ENCODE measurements around the gene BBOF1.

The BBOF1 gene

DNA sequence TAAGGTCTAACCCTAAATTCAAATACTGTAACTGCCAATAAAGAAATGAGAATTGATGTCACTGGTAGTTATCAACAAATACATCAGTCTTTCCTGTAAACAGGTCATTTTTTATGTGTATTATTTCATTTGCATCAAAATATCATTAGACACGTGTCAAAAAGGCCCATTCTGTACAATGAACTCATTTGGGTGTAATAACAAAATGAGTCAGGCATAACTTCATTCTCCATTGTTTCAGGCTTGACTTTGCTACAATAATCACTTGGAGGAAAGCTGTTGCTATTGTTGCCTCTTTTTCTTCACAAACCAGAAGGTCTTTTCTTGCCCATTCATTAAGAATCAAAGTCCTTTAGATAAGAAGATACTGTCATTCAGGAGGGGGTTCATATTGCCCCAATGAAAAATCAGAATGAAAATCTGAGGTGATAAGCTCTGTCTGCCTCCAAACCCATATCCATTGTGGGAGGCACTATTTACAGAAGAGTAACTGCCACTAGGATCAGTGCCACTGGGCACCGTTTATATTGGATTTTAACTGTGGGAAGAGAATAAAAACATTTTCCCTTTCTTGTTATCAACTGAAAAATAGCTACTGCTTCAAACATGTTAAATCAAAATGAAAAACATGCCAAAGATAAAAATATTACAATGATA is 10.2 kb upstream of the BBOF1 start:
- Mint-ChIP-seq H3K36me3 (peaks cover 16% of the 10 kb centered on the region), H3K27ac (peak overlapping the region; percentile 3)
- no peak for DNase-seq (ENCODE audit: low spot score in 2 of 2)

DNA sequence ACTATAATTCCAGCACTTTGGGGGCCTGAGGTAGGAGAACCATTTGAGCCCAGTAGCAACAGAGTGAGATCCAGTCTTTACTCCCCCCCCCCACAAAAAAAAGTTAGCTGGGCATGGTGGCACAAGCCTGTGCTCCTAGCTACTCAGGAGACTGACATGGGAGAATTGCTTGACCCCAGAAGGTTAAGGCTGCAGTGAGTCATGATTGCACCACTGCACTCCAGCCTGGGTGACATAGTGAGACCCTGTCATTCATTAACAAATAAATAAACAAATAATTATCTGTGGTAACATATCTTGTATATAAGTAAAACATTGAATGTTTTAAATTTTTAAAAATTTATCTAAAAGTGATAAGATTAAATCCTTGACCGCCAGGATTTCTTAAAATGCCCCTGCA is 4.8 kb upstream of the BBOF1 start:
- Mint-ChIP-seq H3K9me3 (no peaks in the 10 kb centered on the region), H3K4me3 (no peak overlapping the region), H3K27ac (no peak overlapping the region), H3K4me1 (peaks cover 9% of the 10 kb centered on the region), H3K27me3 (no peaks in the 10 kb centered on the region), H3K36me3 (peaks cover 11% of the 10 kb centered on the region)
- ATAC-seq (ENCODE audit: low read depth) (no peak), DNase-seq (ENCODE audit: low spot score in 2 of 2) (no peak)

More for the DNA sequence above, 10.2 kb upstream of the BBOF1 start:
- H3K27me3 Mint-ChIP-seq = no peaks in the 10 kb centered on the region
- no peak overlapping the region for H3K4me3 Mint-ChIP-seq
- ATAC-seq (ENCODE audit: low read depth) = no peak
- H3K4me1 Mint-ChIP-seq = peaks cover 3% of the 10 kb centered on the region
- H3K9me3 Mint-ChIP-seq = no peaks in the 10 kb centered on the region

DNA sequence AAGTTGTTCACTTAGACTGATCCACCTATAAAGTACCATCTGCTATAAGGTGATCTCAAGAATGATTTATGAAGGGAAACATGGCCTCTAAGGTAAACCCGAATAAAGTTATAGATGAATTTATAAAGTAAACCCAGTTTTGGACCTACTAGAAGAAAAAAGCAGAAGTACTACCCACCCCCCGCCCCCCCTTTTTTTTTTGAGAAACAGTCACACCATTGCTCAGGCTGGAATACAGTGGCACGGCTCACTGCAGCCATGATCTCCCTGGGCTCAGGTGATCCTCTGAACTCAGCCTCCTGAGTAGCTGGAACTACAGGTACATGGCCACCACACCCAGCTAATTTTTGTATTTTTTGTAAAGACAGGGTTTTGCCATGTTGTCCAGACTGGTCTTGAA is 4.0 kb upstream of the BBOF1 start:
- Mint-ChIP-seq H3K4me1 (peaks cover 10% of the 10 kb centered on the region), H3K36me3 (peaks cover 11% of the 10 kb centered on the region), H3K9me3 (no peaks in the 10 kb centered on the region), H3K4me3 (no peak overlapping the region), H3K27me3 (no peaks in the 10 kb centered on the region), H3K27ac (no peak overlapping the region)
- ATAC-seq (ENCODE audit: low read depth) (no peak), DNase-seq (ENCODE audit: low spot score in 2 of 2) (no peak)

DNA sequence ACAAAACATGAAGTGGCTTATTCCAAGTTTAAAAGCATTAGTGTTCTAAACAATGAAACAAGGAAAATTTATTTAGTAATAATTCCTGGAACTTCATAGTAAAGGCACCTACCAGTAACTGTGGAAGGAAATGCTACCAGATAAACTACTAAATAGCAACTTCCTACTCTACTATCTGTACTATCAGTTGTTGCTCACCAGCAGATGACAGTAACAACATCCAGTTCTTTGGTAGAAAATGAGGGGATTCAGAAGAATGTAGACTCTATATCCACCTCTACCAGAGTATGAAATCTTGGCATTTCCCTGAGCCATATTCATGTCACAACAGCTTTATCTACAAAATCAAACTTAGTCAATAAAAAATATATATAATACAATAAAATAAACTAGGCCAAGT is 3.2 kb upstream of the BBOF1 start:
- Mint-ChIP-seq H3K4me3 (no peak overlapping the region), H3K9me3 (no peaks in the 10 kb centered on the region), H3K4me1 (peaks cover 10% of the 10 kb centered on the region), H3K36me3 (peaks cover 9% of the 10 kb centered on the region), H3K27ac (no peak overlapping the region), H3K27me3 (no peaks in the 10 kb centered on the region)
- DNase-seq (ENCODE audit: low spot score in 2 of 2) (no peak), ATAC-seq (ENCODE audit: low read depth) (no peak)

DNA sequence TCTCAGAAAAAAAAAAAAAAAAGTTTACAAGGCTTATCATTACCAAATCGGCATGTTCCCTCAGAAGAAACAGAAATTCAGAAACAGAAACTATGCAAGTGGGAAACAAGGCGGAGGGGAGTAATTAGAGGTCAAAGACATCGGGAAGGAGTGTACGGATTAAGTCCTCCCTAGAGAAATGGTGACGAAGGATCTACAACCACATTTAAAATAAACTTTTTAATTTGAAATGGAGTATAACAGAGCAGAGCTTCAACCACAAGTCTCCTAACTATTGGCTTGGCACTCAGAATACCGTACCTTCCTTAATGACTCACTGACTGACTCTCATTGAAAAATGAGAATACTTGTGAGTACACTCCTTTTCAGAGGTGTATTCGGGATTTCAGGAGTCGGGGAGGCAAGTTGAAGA is 969 bp upstream of the BBOF1 start:
- DNase-seq (ENCODE audit: low spot score in 2 of 2) = peak; percentile 1 to 14
- Mint-ChIP-seq H3K27me3 (no peaks in the 10 kb centered on the region), H3K4me1 (peaks cover 7% of the 10 kb centered on the region), H3K27ac (peak overlapping the region; percentile 93), H3K9me3 (no peaks in the 10 kb centered on the region), H3K36me3 (peaks cover 4% of the 10 kb centered on the region), H3K4me3 (peak overlapping the region; percentile 95)
- ATAC-seq (ENCODE audit: low read depth) = no peak

DNA sequence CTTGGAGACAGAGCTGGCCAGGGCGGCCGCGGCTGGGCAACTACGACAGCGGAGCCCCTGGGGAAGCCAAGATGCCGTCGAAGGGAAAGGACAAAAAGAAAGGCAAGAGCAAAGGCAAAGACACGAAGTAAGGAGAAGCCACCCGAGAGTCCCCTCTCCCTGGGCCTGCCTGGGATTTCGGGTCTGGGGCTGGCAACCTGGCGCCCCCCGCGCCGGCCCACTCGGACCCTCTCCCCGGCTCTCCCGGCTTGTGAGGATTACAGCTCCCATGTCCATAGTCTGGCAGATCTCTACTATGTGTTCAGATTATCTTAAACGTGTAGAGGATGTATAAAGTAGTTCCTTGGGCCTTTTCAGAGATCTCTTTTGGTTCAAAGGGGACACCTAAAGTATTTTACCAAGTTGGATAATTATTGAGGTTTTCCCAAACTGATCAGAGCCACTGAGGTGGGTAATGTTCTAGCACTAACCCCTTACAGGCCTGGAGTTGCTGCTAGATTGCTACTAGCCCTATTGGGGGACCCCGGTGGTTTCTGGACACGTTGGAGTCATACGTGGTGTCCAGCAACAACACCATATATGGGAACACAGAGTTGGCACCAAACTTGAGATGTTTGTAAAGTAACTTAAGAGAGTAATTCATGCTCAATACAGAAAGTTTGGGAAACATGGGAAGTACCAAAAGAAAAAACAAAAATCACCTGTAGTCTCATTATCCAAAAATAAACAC is 424 bp downstream of the BBOF1 start:
- Mint-ChIP-seq H3K4me3 (peak overlapping the region; percentile 95), H3K27me3 (no peaks in the 10 kb centered on the region), H3K4me1 (peaks cover 7% of the 10 kb centered on the region), H3K36me3 (no peaks in the 10 kb centered on the region), H3K27ac (peak overlapping the region; percentile 93), H3K9me3 (no peaks in the 10 kb centered on the region)
- ATAC-seq (ENCODE audit: low read depth) = no peak
- no peak for DNase-seq (ENCODE audit: low spot score in 2 of 2)

DNA sequence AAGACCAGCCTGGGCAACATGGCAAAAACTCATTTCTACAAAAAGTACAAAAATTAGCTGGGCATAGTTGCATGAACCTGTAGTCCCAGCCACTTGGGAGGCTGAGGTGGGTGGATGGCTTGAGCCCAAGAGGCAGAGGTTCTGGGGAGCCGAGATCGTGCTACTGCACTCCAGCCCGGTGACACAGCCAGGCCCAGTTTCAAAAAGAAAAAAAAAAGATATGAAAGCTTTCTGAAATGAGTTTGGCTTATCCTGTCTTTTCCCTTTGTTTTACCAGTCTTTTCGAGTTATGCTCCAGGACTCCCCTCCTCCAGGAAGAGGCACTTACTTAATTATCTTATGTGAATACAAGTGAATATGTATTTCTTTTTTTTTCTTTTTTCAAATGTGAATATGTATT is 3.2 kb downstream of the BBOF1 start:
- Mint-ChIP-seq H3K9me3 (no peaks in the 10 kb centered on the region), H3K27ac (no peak overlapping the region), H3K4me3 (no peak overlapping the region), H3K4me1 (peaks cover 7% of the 10 kb centered on the region), H3K27me3 (no peaks in the 10 kb centered on the region), H3K36me3 (no peaks in the 10 kb centered on the region)
- DNase-seq (ENCODE audit: low spot score in 2 of 2) (no peak), ATAC-seq (ENCODE audit: low read depth) (no peak)

DNA sequence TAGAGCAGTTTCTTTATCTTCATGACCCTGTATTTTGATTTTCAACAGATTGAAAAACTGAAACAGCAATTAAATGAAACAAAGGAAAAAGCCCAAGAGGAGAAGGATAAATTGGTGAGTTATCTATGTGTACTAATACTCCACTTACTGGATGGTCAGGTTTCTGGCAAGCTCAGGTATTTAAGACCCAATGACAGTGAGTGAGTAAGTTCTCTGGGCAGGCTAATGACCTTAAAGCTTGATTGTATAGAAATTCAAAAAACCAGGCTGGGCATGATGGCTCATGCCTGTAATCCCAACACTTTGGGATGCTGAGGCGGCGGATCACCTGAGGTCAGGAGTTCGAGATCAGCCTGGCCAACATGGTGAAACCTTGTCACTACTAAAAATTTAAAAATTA is 10.0 kb downstream of the BBOF1 start:
- ATAC-seq (ENCODE audit: low read depth) (no peak), DNase-seq (ENCODE audit: low spot score in 2 of 2) (no peak)
- H3K9me3 Mint-ChIP-seq = no peaks in the 10 kb centered on the region
- H3K27ac Mint-ChIP-seq = no peak overlapping the region
- H3K4me1 Mint-ChIP-seq = peaks cover 4% of the 10 kb centered on the region
- peaks cover 2% of the 10 kb centered on the region for H3K36me3 Mint-ChIP-seq
- H3K4me3 Mint-ChIP-seq = no peak overlapping the region
- H3K27me3 Mint-ChIP-seq = no peaks in the 10 kb centered on the region

DNA sequence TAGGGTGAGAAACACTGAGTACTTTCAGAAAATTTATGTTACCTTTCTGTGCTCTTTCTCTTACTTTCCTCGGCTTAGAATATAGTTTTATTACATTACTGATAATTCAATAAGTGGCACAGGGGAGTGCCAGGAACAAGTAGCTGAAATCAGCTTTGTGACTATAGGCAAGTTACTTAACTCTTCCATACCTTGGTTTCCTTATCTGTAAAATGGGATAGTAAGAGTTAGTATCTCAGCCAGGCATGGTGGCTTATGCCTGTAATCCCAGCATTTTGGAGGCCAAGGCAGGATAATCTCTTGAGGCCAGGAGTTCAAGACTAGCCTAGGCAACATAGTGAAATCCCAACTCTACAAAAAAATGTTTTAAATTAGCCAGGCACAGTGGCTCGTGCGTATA is 15.4 kb downstream of the BBOF1 start:
- ATAC-seq (ENCODE audit: low read depth) = no peak
- Mint-ChIP-seq H3K27ac (no peak overlapping the region), H3K4me3 (no peak overlapping the region), H3K4me1 (peaks cover 4% of the 10 kb centered on the region), H3K36me3 (peaks cover 2% of the 10 kb centered on the region), H3K27me3 (no peaks in the 10 kb centered on the region), H3K9me3 (no peaks in the 10 kb centered on the region)
- DNase-seq (ENCODE audit: low spot score in 2 of 2) = no peak

DNA sequence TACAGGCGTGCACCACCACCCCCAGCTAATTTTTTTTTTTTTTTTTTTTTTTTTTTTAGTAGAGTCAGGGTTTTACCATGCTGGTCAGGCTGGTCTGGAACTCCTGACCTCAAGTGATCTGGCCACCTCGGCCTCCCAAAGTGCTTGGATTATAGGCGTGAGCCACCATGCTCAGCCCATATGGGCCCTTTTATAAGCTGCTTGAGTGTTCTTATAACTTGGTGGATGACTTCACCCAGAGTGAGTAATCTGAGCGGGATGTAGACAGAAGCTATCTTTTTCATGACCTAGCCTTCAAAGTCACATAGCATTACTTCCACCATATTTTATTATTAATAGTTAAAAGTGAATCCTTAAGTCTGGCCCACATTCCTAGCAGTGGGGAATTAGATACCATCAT is 16.4 kb downstream of the BBOF1 start:
- peaks cover 2% of the 10 kb centered on the region for H3K36me3 Mint-ChIP-seq

DNA sequence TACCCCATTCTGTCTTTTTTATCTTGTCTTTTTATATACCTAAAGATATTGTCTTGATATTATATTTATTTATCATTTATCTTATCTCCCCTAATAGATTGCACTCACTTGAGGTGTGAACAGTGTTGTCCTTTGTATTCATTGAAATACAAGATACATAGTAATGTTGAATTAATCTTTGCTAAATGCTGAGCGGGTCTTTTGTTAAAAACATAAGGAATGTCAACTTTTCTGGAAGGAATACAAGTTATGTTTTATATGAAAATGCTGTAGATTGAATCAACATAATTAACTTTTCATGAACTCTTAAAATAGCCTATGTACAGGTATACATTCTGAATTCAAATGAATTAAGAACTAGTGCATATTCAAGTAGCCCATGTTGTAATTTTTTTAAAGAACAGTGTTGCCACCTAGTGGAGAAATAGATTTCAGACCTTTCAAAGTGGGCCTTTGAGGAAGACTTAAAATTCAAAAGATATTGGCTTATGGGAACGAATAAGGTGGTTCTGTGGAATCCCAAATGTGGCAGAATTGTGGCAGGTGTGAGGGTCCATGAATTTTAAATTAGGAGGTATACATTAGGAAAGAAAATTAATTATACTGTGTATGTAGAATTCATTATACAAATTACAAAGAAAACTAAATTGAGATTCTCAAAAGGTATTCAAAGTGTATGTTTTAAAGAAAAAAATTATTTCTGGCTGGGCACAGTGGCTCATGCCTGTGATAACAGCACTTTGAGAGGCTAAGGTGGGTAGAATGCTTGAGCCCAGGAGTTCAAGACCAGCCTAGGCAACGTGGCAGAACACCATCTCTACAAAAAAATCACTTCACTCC is 19.1 kb downstream of the BBOF1 start:
- ATAC-seq (ENCODE audit: low read depth) (peak; percentile 56), DNase-seq (ENCODE audit: low spot score in 2 of 2) (peak in 1 of 2 donors; percentile 43)
- Mint-ChIP-seq H3K27me3 (no peaks in the 10 kb centered on the region), H3K4me3 (no peak overlapping the region), H3K4me1 (no peaks in the 10 kb centered on the region), H3K36me3 (no peaks in the 10 kb centered on the region), H3K9me3 (no peaks in the 10 kb centered on the region), H3K27ac (no peak overlapping the region)

More for the DNA sequence above, 16.4 kb downstream of the BBOF1 start:
- no peak for DNase-seq (ENCODE audit: low spot score in 2 of 2)
- Mint-ChIP-seq H3K4me1 (peaks cover 4% of the 10 kb centered on the region), H3K27ac (no peak overlapping the region), H3K27me3 (no peaks in the 10 kb centered on the region), H3K4me3 (no peak overlapping the region), H3K9me3 (no peaks in the 10 kb centered on the region)
- ATAC-seq (ENCODE audit: low read depth) = no peak

DNA sequence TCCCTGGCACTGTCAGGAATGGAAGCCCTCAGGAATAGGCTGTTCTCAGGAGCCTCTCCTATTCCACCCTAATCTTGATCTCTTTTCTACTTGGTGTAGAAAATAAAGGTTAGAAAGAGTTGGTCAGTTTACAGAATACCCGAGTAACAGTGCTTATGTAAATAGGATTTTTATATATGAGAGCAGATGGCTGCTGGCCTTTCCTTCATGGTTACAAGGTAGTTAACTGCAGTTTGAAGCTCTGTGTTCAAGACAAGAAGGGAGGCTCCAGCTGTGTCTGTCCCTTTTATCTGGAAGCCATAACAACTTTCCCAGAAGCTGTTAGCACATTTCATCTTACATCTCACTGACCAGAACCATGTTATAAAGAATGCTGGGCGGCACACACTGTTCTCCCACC is 23.1 kb downstream of the BBOF1 start:
- DNase-seq (ENCODE audit: low spot score in 2 of 2) (no peak), ATAC-seq (ENCODE audit: low read depth) (no peak)
- Mint-ChIP-seq H3K4me1 (no peaks in the 10 kb centered on the region), H3K9me3 (no peaks in the 10 kb centered on the region), H3K27ac (no peak overlapping the region), H3K4me3 (no peak overlapping the region), H3K36me3 (no peaks in the 10 kb centered on the region), H3K27me3 (no peaks in the 10 kb centered on the region)

DNA sequence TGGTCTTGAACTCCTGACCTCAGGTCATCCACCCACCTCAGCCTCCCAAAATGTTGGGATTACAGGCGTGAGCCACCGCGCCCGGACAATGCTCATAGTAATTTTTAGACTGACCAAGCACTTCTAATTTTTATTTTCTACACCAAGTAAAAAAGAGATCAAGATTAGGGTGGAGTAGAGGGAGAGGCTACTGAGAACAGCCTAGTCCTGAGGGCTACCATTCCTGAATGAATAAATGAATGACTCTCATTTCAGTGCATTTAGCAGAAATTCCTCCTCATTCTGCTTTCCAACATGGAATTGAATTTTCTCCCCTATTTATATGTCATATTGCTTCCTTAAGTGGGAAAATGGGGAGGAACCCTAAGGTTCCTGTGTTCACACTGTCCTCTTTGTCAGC is 26.4 kb downstream of the BBOF1 start:
- Mint-ChIP-seq H3K27me3 (no peaks in the 10 kb centered on the region), H3K27ac (no peak overlapping the region), H3K4me1 (peaks cover 5% of the 10 kb centered on the region), H3K4me3 (no peak overlapping the region), H3K36me3 (no peaks in the 10 kb centered on the region), H3K9me3 (no peaks in the 10 kb centered on the region)
- ATAC-seq (ENCODE audit: low read depth) (no peak), DNase-seq (ENCODE audit: low spot score in 2 of 2) (no peak)

DNA sequence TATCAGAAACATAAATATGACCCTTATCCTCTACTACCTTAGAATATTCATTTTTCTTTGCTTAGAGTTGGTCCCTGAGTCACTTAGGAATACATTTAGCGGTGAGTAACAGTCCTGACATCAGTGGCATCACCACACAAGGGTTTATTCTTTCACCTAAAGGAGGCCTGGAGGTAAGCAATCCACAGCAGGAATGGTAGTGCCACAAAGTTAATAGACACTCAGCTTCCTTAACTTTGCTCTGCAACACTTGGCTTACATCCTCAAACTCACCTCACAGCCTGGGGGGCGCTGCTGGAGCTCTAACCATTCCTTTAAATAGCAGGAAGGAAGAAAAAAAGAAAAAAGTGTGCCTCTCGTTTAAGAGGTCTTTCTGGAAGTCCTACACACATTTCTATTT is 29.1 kb downstream of the BBOF1 start:
- H3K36me3 Mint-ChIP-seq = no peaks in the 10 kb centered on the region
- no peak overlapping the region for H3K4me3 Mint-ChIP-seq
- no peaks in the 10 kb centered on the region for H3K9me3 Mint-ChIP-seq
- peaks cover 5% of the 10 kb centered on the region for H3K4me1 Mint-ChIP-seq
- no peak overlapping the region for H3K27ac Mint-ChIP-seq
- ATAC-seq (ENCODE audit: low read depth) = no peak
- no peaks in the 10 kb centered on the region for H3K27me3 Mint-ChIP-seq
- DNase-seq (ENCODE audit: low spot score in 2 of 2) = no peak
